ENCODE data around the gene ATP5PB.

The ATP5PB gene

DNA sequence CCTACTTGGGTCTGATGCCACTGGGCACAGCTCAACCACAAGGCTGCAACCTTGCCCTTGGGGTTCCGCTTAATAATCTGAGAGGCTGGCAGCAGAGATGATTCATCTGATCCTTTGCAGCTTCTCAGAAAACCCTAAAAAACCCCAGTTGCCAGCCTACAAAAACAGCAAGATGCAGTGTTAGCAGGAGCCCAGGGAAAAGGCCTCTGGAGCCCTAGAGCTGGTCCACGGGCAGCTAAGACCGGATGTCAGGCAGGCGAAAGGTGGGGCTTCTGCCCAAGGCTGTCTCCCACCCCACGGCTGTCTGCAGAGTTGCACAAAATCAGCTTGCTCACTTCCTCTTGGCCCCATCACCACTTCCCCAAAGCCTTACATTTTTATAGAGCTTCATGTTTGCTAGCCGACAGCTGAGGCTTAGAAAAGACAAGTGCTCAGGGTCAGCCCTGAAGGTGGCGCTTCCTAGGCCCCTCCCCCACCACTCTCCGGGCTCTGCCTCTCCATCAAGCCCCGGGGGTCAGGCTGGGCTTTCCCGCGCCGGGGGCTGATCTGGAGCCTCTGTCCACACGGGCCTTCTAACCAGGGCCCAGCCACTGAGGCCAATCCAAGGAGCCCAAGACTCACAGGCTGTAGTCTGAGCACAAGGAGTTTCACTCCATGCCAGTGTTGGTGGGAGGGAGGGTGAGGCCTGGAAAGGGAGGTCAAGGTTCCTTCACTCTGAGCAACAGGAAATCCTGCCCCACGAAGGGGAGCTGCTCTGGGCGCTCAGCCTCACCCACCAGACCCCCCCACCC lies 58.3 kb downstream of the ATP5PB start:
- peak; percentile 63 for DNase-seq (ENCODE audit: low spot score)

DNA sequence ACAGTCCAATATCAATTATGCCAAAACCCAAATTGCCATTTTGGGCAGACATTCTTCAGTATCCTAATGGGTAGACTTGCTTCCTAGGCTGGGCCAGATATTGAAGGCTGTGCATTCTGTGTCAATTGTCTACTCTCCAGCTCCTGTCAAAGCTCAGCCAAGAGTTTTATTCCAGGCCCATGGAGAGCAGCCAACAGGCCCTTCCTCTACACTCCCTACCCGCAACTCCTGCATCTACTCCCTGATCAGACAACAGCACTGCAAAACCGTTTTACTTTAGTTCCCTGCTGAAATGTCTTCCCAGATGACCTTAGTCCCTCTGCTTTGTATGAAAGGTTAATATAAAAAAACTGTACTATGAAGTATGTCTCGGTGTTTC lies 60.7 kb downstream of the ATP5PB start:
- DNase-seq (ENCODE audit: low spot score), result no peak

DNA sequence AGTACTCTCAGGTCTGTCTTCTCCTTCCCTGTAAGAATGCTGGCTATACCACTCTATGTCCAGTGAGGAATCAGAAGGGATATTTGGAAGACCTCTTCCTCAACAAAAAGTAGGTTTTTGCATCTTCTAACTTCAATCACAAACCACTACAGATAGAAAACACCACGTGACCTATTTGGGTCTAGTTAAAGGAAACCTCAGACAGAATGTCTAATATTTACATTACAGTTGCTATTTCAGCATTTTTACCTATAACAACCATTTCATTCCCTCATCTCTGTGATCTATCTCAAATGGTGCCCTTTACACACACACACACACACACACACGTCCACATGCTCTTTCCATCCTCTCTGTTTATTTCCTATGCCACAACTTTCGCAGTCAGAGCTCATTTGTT lies 62.1 kb downstream of the ATP5PB start:
- no peak for DNase-seq (ENCODE audit: low spot score)

All from AG20443 (cell line).